Measurements from ENCODE around the gene GFOD1. TPM values are rescaled to one million over a fixed set of nuclear protein-coding genes. Genes with fewer than 3 reads are reported as not detected.
A peak's percentile ranks its signal among the peaks of the same experiment; 100 is the strongest.

The GFOD1 gene
- total and polyA plus RNA-seq, 8 donors, result 0.76 to 29.4 (median 11.4) TPM

GRCh38 chr6:13378669-13379590 lies 108.5 kb downstream of the GFOD1 start:
- intact Hi-C loops (cut with DNase I; ENCODE audit: low total_unique reads), result no loop called here
- DNase-seq, result peak; percentile 69 to 76
- peaks cover 0 to 5% (median 0%) of the 10 kb centered on the region in 4 donors for H3K36me3 ChIP-seq
- no peak overlapping the region for H3K4me3 ChIP-seq
- peak overlapping the region in 1 of 5 donors; percentile 13 for H3K27ac ChIP-seq
- WGBS, 5 donors, result 53 to 67% (median 55%) methylated on average over 6 to 9 of the region's 9 CpGs
- TF ChIP-seq POLR2AphosphoS5 (IDR thresholded peaks at IDR 0.05), result peak in 1 of 3 donors; percentile 23
- no peak for TF ChIP-seq POLR2A (IDR thresholded peaks at IDR 0.05)
- no peak for TF ChIP-seq EP300 (IDR thresholded peaks at IDR 0.05)
- peak in 3 of 7 experiments; percentile 26 to 59 (median 39) for TF ChIP-seq CTCF (IDR thresholded peaks at IDR 0.05)
- H3K4me1 ChIP-seq, result peaks cover 11 to 47% (median 35%) of the 10 kb centered on the region in 4 donors
- H3K27me3 ChIP-seq, result no peaks in the 10 kb centered on the region
- H3K9me3 ChIP-seq, result no peaks in the 10 kb centered on the region

- Histone ChIP-seq H3K4me3 (no peak overlapping the region), H3K27me3 (no peaks in the 10 kb centered on the region), H3K9me3 (no peaks in the 10 kb centered on the region), H3K4me1 (peaks cover 0 to 34% (median 22%) of the 10 kb centered on the region in 4 donors), H3K27ac (no peak overlapping the region), H3K36me3 (peaks cover 0 to 5% (median 0%) of the 10 kb centered on the region in 4 donors)
- intact Hi-C loops (cut with DNase I; ENCODE audit: low total_unique reads), result no loop called here
- WGBS, 5 donors, result 89 to 99% (median 94%) methylated on average over 2 of the region's 2 CpGs
- no peak for DNase-seq
- no peak for TF ChIP-seq POLR2AphosphoS5 (IDR thresholded peaks at IDR 0.05)
- TF ChIP-seq CTCF (IDR thresholded peaks at IDR 0.05), result no peak
- TF ChIP-seq POLR2A (IDR thresholded peaks at IDR 0.05), result no peak
- no peak for TF ChIP-seq EP300 (IDR thresholded peaks at IDR 0.05)
Measured at GRCh38 chr6:13377054-13377758, 110.2 kb downstream of the GFOD1 start.

- no peak overlapping the region for H3K27ac ChIP-seq
- no peak overlapping the region for H3K4me3 ChIP-seq
- WGBS, 5 donors, result 82 to 92% (median 88%) methylated on average over 9 of the region's 9 CpGs
- H3K9me3 ChIP-seq, result no peaks in the 10 kb centered on the region
- TF ChIP-seq EP300 (IDR thresholded peaks at IDR 0.05), result no peak
- no peak for TF ChIP-seq CTCF (IDR thresholded peaks at IDR 0.05)
- TF ChIP-seq POLR2AphosphoS5 (IDR thresholded peaks at IDR 0.05), result no peak
- no peak for TF ChIP-seq POLR2A (IDR thresholded peaks at IDR 0.05)
- H3K27me3 ChIP-seq, result no peaks in the 10 kb centered on the region
- peaks cover 0 to 38% (median 18%) of the 10 kb centered on the region in 4 donors for H3K4me1 ChIP-seq
- no peak for DNase-seq
- peaks cover 0 to 5% (median 0%) of the 10 kb centered on the region in 4 donors for H3K36me3 ChIP-seq
- intact Hi-C loops (cut with DNase I; ENCODE audit: low total_unique reads), result no loop called here
Measured at GRCh38 chr6:13375360-13375878, 112.0 kb downstream of the GFOD1 start.

GRCh38 chr6:13373919-13374318 lies 113.5 kb downstream of the GFOD1 start:
- no peak for DNase-seq
- Histone ChIP-seq H3K4me3 (no peak overlapping the region), H3K9me3 (no peaks in the 10 kb centered on the region), H3K27ac (no peak overlapping the region), H3K4me1 (peaks cover 0 to 33% (median 12%) of the 10 kb centered on the region in 4 donors), H3K36me3 (peaks cover 0 to 5% (median 0%) of the 10 kb centered on the region in 4 donors), H3K27me3 (no peaks in the 10 kb centered on the region)
- TF ChIP-seq CTCF (IDR thresholded peaks at IDR 0.05) (no peak), POLR2AphosphoS5 (IDR thresholded peaks at IDR 0.05) (no peak), POLR2A (IDR thresholded peaks at IDR 0.05) (no peak), EP300 (IDR thresholded peaks at IDR 0.05) (no peak)
- 80 to 92% (median 89%) methylated on average over 1 of the region's 1 CpG for WGBS, 5 donors
- intact Hi-C loops (cut with DNase I; ENCODE audit: low total_unique reads), result no loop called here

All from stomach (tissue), 9 donors.